Activated naive CD4-positive, alpha-beta T cell (primary cell): ENCODE measurements around the gene LSMEM2.

Experiments
- DNase-seq, 4 experiments: peaks; one replicate each; lab custom pipeline; 2025; lab: John Stamatoyannopoulos, UW

The LSMEM2 gene

GRCh38 chr3:50322115-50322385 is 43.2 kb downstream of the LSMEM2 start:
- no peak for DNase-seq

DNA sequence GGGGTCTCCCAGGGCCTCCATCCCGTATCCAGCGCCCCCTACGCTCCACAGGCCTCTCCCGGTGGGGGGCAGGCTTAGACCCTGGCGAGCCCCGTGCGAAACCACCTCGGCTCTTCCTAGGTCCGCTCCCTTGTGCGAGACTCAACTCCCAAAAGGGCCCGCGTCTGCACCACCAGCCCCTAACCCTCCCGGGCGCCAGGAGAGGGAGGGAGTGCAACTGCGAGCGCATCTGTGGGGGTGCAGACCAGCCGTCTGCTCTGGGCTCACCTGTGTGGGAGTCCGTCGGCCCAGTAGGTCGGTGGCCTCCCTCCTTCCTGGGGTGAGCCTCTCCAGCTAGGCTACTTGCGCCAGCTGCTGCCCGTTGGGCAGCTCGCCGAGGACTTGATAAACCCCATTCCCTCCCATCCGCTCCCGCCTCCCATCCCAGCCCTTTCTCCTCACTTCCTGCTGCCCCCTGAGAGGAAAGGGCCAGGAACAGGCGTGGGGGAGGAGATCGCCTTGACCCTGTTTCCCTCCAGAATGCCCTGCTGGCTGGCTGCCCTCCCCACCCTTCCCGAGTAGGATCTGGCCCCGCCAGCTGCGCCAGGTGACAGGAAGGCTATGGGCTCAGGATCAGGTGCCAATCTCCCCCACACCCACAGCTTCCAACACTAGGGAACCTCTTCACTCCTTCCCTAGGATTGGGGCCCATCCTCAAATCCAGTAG is 43.7 kb downstream of the LSMEM2 start, which contains the start of gene HYAL2:
Gene HYAL2 (minus strand): TSS at position 360 of the 706 bp plus-strand sequence. CDS start 2,256 bp downstream, outside the sequence.
- no peak for DNase-seq

GRCh38 chr3:50323092-50323600 is 44.3 kb downstream of the LSMEM2 start:
- no peak for DNase-seq

GRCh38 chr3:50323614-50324199 is 44.8 kb downstream of the LSMEM2 start:
- no peak for DNase-seq

DNA sequence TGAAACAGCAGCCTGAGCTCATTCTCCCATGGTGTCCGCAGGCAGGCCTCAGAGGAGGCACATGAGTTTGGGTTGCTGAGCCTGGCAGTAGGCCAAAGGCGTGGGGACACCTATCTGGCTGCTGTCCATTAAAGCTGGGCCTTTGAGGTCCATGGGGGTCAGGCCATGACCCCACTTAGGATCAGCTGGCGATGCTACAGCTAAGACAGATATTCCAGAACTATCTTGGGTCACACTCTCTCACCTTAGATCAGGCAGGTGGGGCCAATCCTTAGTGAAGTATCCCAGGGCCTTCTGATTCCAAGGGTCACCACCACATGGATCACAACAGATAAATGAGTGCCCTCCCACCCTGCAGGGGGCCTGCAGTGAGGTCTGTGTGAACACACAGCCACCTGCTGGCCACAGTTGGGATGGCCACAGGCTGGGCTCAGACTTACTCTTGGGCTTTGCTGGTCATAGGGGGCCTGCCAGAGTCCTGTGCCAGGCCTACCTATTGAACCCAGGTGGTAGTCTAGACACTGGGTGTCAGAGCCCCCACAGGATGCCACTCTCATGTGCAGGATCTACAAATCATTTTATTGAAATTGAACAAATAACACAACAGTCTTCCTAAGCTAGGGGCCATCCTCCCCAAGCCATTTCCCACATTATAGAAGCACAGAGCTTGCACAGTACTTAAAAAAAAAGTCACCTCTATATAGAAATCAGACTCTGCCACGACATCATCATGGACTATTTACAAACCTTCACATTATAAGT is 45.6 kb downstream of the LSMEM2 start:
- peak in 2 of 4 experiments; percentile 30 to 56 for DNase-seq

DNA sequence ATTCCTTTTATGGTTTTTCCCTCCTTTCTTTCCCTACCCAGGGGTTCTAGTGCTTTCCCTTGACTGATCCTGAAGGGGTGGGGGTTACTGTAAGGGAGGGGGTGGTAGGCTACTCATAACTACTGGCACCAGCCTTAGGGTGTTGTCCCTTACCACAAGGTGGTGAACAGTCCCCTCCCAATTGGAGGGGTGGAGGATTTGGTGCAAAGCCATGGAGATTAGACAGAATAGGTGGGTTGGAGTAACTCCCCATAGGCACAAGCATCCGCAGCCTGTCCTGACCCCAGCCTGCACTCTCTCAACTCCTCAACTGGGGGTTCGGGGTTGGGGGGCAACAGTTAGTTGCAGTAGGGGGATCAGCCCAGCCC is 46.2 kb downstream of the LSMEM2 start:
- no peak for DNase-seq

DNA sequence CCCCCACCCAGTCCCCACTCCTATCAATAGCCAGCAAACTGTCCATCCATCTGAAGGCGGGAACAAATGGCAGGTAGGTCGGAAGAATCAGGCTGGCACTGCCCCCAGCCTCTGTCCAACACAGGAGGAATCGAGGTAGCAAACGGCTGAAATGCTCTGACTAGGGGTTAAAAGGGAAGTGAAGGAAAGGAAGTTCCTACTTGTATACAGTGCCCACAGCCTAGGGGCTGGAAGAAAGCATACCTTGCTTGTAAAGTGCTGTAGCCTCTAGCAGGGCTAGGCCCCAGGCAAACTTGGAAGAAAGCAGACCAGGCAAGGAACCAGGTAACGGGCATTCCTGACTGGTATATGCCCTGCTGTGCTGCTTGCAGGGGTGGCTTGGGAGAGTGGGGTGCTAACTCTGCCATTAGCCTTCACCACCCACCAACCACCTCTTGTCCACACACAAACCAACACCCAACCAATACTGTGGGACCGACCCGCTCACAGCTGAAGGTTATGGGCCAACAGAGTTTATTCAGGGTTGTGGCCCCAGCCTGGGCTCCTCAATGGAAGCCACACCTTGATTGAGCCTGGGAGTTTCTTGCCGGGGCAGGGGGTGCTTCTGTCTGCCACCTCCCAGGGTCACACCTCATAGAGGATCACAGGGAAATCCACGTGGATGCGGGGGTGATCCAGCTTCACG is 46.8 kb downstream of the LSMEM2 start:
- no peak for DNase-seq

DNA sequence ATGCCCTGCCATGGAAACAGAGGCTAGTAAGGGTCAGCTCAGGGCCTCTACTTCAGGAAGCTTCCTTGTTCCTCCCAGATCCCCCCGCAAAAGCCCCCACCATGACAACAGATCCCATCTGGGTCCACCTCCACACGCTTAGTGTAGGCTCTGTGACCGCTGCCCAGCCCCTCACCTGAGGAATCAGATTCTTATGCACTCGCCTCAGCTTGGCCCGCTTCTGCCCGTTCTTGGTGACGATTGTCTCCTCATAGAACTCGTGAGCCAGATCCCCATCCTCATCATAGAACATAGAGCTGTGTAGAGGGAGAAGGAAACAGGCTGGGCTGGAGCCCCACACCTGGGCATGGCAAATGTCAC is 47.3 kb downstream of the LSMEM2 start:
- no peak for DNase-seq

- no peak for DNase-seq
Measured at GRCh38 chr3:50327129-50327528, 48.2 kb downstream of the LSMEM2 start.

DNA sequence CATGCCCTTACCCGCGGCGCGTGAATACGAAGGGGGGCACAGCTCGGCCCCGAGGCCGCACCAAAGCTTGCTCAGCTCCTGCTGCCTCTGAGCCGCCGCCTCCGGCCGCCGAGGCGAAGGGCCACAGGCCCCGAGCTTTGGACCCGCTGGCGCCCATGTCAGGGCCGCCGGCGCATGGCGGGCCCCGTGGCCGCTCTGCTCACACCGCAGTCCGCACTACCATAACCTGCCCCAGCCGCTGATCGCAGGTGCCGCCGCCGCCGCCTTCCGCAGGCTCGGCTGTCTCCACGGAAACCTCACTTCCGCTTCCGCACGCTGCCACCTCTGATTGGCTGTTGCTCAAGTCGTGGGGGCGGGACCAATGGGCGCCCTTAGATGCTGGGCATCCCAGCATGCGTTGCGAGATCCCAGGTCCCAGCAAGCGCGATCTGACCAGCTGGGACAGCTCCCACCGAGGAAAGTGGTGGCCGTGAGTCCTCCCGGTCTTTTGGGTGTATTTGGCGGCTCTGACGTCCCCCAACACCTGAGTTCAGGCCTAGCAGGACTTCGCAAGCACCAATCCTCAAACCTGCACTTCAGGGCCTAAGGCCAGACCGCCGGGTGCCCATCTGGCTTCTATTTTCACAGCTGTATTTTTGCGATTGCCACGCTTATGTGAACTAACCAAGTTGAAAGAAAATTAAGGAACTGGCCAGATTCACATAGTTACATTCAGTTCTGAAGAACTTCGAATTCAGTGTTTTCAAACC is 49.2 kb downstream of the LSMEM2 start, which contains the start of gene TUSC2:
Gene TUSC2 (minus strand): TSS at position 281 of the 749 bp plus-strand sequence. CDS start 124 bp downstream, at position 157.
- DNase-seq, result peak; percentile 74 to 92 (median 82)

- DNase-seq, result no peak
Measured at GRCh38 chr3:50330330-50330729, 51.4 kb downstream of the LSMEM2 start.

DNA sequence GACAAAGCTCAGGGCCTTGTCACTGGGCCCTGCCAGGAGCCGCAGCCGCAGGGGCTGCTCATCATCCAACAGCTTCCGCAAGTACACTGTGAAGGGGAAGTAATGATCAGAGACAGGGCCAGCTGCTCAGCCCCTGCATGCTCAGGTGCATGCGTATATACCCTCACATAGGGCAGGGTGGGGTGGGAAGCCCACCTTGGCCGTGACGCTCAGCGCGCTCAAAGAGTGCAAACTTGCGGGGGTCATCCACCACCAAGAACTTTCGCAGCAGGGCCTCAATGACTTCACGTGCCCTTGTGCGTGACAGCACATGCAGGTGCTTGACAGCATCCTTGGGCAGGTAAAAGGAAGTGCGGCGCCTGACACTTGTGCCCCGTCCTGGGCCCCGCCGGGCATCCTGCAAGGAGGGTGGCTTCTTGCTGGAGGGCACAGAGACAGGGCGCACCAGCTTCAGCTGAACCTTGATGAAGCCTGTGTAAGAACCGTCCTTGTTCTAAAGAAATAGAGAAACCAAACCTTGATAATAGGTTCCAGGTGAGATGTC is 52.5 kb downstream of the LSMEM2 start:
- no peak for DNase-seq

- DNase-seq, result no peak
Measured at GRCh38 chr3:50333744-50334328, 54.9 kb downstream of the LSMEM2 start.

GRCh38 chr3:50334339-50335075 is 55.6 kb downstream of the LSMEM2 start:
- no peak for DNase-seq

DNA sequence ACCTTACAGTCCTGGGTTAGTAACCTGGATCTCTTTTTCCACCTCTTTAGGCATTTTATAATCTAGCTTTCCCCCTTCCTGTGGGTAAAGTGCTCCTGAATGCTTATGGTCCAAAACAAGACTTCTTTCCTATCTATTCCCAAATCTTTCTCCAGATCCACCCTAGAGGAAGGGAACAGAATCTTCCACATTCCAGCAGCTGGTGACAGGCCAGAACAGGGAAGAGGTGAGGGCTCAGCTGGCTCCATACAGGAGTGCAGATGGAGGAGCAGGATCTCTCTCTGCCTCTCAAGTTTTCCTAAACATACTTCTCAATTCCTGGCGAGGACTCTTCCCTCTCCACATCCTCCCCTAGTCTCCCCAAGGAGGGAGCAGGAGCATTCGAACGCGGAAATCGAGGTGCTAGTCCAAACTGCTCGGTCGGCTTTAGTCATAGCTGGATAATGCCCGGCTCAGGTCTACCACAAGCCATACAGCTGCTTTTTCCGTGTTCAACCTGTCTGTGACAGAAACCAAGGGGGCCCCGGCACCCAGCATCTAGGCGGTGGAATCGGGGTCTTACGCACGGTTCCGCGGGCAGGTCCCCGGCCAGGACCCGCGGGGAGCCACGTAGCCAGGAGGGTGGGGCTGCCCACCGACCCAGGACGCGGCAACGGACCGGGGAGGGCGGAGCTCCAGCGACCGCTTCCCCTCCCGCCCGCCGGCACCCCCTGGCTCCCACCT is 57.7 kb downstream of the LSMEM2 start:
- no peak for DNase-seq

DNA sequence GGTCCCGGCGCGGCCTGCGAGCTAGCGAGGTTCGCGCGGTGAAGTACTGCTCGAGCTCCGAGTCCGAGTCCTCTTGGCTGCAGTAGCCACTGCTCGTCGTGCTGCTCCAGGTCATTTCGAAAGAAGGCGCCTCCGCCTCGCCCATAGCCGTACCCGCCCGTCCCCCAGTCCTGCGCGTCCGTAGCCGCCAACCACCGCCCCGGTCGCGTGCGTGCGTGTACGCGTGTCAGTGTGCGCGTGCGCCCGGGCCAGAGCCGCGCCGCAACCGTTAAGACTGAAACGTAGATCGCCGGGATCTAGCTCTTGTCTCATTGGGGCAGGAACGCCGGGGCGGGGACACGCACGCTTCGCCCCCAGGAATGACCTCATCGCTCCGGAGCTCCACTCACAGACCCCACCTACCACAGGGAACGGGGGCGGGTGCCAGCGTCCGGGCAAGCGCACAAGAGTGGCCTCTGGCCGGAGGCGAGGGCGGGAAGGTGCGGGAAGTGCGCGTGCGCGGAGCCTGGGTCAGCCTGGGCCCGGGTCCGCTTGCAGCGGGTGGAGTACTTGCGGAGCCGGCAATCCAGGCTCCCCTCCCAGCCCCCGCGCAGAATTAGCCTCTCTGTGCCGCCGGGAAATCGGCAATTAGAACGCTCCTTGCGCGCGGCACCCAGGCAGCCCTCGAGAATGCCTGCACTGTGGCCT is 58.4 kb downstream of the LSMEM2 start:
- peak; percentile 76 to 88 (median 84) for DNase-seq
